Sigmoid colon (tissue), 4 donors: Measurements from ENCODE around the gene CLEC6A.

Experiments used
- EP300 ChIP-seq, 4 donors: sonication (generic); formaldehyde crosslinking; IDR thresholded peaks; one replicate each; pipeline ENCODE4 v1.6.1; 2017; ENCODE audit warnings: antibody characterized with exemption in 4 of 4
- POLR2A ChIP-seq, 2 donors: fragments of 450-650 bp; IDR thresholded peaks; one replicate each; pipeline ENCODE4 v1.6.1; 2016; ENCODE audit warnings: antibody characterized with exemption in 2 of 2, mild to moderate bottlenecking in 2 of 2, moderate library complexity in 2 of 2
- POLR2AphosphoS5 ChIP-seq, 4 donors: sonication (generic); formaldehyde crosslinking; IDR thresholded peaks; one replicate each; pipeline ENCODE4 v1.6.1; 2017; ENCODE audit warnings: antibody characterized with exemption in 4 of 4
- TF ChIP-seq, protein P1 (sequence below), 4 experiments: fragments of 450-650 bp in 3 of 4; fragments of 200-600 bp in 1 of 4; IDR thresholded peaks; one replicate each; pipeline ENCODE4 v1.5.1; 2016 to 2019; ENCODE audit warnings: antibody characterized with exemption in 4 of 4, mild to moderate bottlenecking in 3 of 4, moderate library complexity in 2 of 4

DNA sequence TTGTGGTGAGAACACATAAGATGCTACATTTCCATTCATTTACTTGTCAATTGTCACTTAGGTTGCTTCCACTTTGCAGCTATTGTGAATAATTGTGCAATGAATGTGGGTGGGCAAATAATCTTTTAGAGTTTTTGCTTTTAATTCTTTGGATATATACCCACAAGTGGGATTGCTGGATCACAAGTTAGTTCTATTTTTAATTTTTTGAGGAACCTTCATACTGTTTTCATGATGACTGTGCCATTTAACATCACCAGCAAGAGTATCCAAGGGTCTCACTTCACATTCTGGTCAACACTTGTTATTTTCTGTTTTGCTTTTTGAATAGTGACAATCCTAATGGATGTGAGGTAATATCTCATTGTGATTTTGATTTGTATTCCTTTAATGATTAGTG, 10.5 kb downstream of the CLEC6A start:
- TF ChIP-seq, protein P1, sequence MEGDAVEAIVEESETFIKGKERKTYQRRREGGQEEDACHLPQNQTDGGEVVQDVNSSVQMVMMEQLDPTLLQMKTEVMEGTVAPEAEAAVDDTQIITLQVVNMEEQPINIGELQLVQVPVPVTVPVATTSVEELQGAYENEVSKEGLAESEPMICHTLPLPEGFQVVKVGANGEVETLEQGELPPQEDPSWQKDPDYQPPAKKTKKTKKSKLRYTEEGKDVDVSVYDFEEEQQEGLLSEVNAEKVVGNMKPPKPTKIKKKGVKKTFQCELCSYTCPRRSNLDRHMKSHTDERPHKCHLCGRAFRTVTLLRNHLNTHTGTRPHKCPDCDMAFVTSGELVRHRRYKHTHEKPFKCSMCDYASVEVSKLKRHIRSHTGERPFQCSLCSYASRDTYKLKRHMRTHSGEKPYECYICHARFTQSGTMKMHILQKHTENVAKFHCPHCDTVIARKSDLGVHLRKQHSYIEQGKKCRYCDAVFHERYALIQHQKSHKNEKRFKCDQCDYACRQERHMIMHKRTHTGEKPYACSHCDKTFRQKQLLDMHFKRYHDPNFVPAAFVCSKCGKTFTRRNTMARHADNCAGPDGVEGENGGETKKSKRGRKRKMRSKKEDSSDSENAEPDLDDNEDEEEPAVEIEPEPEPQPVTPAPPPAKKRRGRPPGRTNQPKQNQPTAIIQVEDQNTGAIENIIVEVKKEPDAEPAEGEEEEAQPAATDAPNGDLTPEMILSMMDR (IDR thresholded peaks at IDR 0.05), result no peak
- TF ChIP-seq POLR2A (IDR thresholded peaks at IDR 0.05) (no peak), POLR2AphosphoS5 (IDR thresholded peaks at IDR 0.05) (no peak), EP300 (IDR thresholded peaks at IDR 0.05) (no peak)
